Measurements from ENCODE around the gene CDH8.

DNA sequence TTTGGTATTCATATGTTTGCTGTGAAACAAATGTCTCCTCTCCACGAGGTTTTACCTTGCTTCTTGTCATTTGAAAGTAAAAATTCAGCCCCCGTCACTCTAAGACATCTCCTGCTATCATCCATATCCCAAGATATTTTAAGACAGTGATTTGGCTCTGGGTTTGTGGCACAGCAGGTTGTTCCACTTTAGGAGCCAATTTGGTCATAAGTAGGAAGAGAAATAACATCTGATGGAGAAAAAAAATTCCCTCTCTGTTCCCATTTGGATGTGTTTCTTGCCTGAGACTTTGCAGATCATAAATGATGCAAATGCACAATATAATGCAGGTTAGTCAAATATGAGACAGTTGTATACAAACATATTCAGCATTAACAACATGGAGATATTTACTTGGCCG is 309.5 kb downstream of the CDH8 start:
- no peak for TF ChIP-seq EZH2 (IDR thresholded peaks at IDR 0.05; ENCODE audit: borderline replicate concordance, low read depth, low read length, poor library complexity, severe bottlenecking)
- TF ChIP-seq, protein P1, sequence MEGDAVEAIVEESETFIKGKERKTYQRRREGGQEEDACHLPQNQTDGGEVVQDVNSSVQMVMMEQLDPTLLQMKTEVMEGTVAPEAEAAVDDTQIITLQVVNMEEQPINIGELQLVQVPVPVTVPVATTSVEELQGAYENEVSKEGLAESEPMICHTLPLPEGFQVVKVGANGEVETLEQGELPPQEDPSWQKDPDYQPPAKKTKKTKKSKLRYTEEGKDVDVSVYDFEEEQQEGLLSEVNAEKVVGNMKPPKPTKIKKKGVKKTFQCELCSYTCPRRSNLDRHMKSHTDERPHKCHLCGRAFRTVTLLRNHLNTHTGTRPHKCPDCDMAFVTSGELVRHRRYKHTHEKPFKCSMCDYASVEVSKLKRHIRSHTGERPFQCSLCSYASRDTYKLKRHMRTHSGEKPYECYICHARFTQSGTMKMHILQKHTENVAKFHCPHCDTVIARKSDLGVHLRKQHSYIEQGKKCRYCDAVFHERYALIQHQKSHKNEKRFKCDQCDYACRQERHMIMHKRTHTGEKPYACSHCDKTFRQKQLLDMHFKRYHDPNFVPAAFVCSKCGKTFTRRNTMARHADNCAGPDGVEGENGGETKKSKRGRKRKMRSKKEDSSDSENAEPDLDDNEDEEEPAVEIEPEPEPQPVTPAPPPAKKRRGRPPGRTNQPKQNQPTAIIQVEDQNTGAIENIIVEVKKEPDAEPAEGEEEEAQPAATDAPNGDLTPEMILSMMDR (conservative IDR thresholded peaks at IDR 0.05; ENCODE audit: low read depth, low read length), result no peak

Measured in A673 (cell line).